SK-N-SH (cell line): ENCODE results near the gene NTRK3. TPM values are rescaled to one million over a fixed set of nuclear protein-coding genes. Genes with fewer than 3 reads are reported as not detected.

ENCODE experiments used
- CTCF ChIA-PET: fragments of 300-600, 350-600 bp; formaldehyde crosslinking; extraction: SDS; loops from one replicate; lab custom pipeline; 2021; lab: Yijun Ruan, JAX
- POLR2A ChIA-PET: fragments of 350-600 bp; sonication (Branson Sonifier 250); formaldehyde crosslinking; extraction: SDS; loops from one replicate; lab custom pipeline; 2020; ENCODE audit warnings: antibody characterized with exemption, inconsistent platforms; lab: Yijun Ruan, JAX
- DNase-seq: peaks from one replicate; pipeline ENCODE4 v3.0.0; 2012
- H2AFZ ChIP-seq: fragments of 200-600 bp; sonication (generic); 2 replicates; pipeline ENCODE4 v1.8.1; 2016; ENCODE audit warnings: antibody characterized with exemption, mild to moderate bottlenecking, low read depth
- H3F3A ChIP-seq: fragments of 200-600 bp; sonication (generic); replicated peaks from 2 replicates; pipeline ENCODE3; 2016; ENCODE audit warnings: antibody characterized with exemption, mild to moderate bottlenecking; ENCODE audit not compliant: insufficient read depth
- H3K27ac ChIP-seq, 2 experiments: fragments of 200-500 bp in 1 of 2; fragments of 200-600 bp in 1 of 2; sonication (Bioruptor generic) in 1 of 2; sonication (generic), shearing (Covaris generic) in 1 of 2; 2 replicates each; pipeline versions ENCODE4 v1.5.1 to v1.6.1; 2014 to 2016; ENCODE audit warnings: low read depth in 2 of 2, inconsistent platforms in 1 of 2, low read length in 1 of 2, mild to moderate bottlenecking in 1 of 2, mixed read lengths in 1 of 2
- H3K27me3 ChIP-seq: fragments of 200-600 bp; sonication (generic), shearing (Covaris generic); 2 replicates; pipeline ENCODE4 v1.6.1; 2016; ENCODE audit warnings: mixed run types; ENCODE audit not compliant: insufficient read depth
- H3K36me3 ChIP-seq, 2 experiments: fragments of 200-500 bp in 1 of 2; fragments of 200-600 bp in 1 of 2; sonication (Bioruptor generic) in 1 of 2; sonication (generic) in 1 of 2; replicated peaks in 1 of 2; 2 replicates each; pipeline versions ENCODE3 to v1.5.1; 2014 to 2016; ENCODE audit warnings: low read length in 1 of 2, mild to moderate bottlenecking in 1 of 2; ENCODE audit not compliant: insufficient read depth in 2 of 2, control insufficient read depth in 1 of 2
- H3K4me1 ChIP-seq, 2 experiments: fragments of 200-500 bp in 1 of 2; fragments of 200-600 bp in 1 of 2; sonication (Bioruptor generic) in 1 of 2; sonication (generic), shearing (Covaris generic) in 1 of 2; 2 replicates each; pipeline versions ENCODE4 v1.5.1 to v1.6.1; 2014 to 2016; ENCODE audit warnings: low read depth in 1 of 2, low read length in 1 of 2, mixed run types in 1 of 2; ENCODE audit not compliant: insufficient read depth in 2 of 2, control insufficient read depth in 1 of 2
- H3K4me2 ChIP-seq: fragments of 200-600 bp; sonication (generic), shearing (Covaris generic); 2 replicates; pipeline ENCODE4 v1.6.1; 2017; ENCODE audit warnings: mixed run types
- H3K4me3 ChIP-seq, 2 experiments: fragments of 200-500 bp in 1 of 2; fragments of 200-600 bp in 1 of 2; sonication (Bioruptor generic) in 1 of 2; sonication (generic), shearing (Covaris generic) in 1 of 2; 2 replicates each; pipeline versions ENCODE4 v1.5.1 to v1.8.1; 2014 to 2016; ENCODE audit warnings: low read depth in 2 of 2, inconsistent platforms in 1 of 2, low read length in 1 of 2, mild to moderate bottlenecking in 1 of 2, mixed read lengths in 1 of 2, moderate library complexity in 1 of 2
- H3K79me2 ChIP-seq: fragments of 200-600 bp; sonication (generic); 2 replicates; pipeline ENCODE4 v1.8.1; 2017; ENCODE audit warnings: mild to moderate bottlenecking; ENCODE audit not compliant: insufficient read depth
- H3K9ac ChIP-seq: fragments of 200-600 bp; sonication (generic); 2 replicates; pipeline ENCODE4 v1.6.1; 2017; ENCODE audit warnings: mixed run types
- H3K9me2 ChIP-seq: fragments of 200-600 bp; sonication (generic); 2 replicates; pipeline ENCODE4 v1.6.1; 2017; ENCODE audit warnings: mixed run types
- H3K9me3 ChIP-seq: fragments of 200-600 bp; sonication (generic); 2 replicates; pipeline ENCODE4 v1.6.1; 2017; ENCODE audit warnings: mixed run types, mild to moderate bottlenecking, moderate library complexity
- H4K20me1 ChIP-seq: fragments of 200-600 bp; sonication (generic); 2 replicates; pipeline ENCODE4 v1.6.1; 2017; ENCODE audit warnings: mild to moderate bottlenecking, mixed run types; ENCODE audit not compliant: insufficient read depth
- ELF1 ChIP-seq: IDR thresholded peaks from 2 replicates; pipeline ENCODE4 v1.4.0; 2012
- EP300 ChIP-seq, 2 experiments: IDR thresholded peaks; 2 replicates each; pipeline versions ENCODE4 v1.4.0 to v1.6.1; 2012; ENCODE audit warnings: borderline replicate concordance in 1 of 2, low read depth in 1 of 2, low read length in 1 of 2
- EZH2phosphoT487 ChIP-seq: fragments of 200-600 bp; sonication (generic); IDR thresholded peaks from 2 replicates; pipeline ENCODE4 v1.6.1; 2017; ENCODE audit warnings: low read depth, mixed run types, mild to moderate bottlenecking, antibody characterized with exemption, moderate library complexity, borderline replicate concordance
- FOXJ3 ChIP-seq: sonication (generic); formaldehyde crosslinking; IDR thresholded peaks from 2 replicates; pipeline ENCODE4 v1.5.1; 2020; ENCODE audit warnings: mild to moderate bottlenecking, missing genetic modification reagents
- FOXM1 ChIP-seq: IDR thresholded peaks from 2 replicates; pipeline ENCODE4 v1.4.0; 2012; ENCODE audit warnings: low read depth, mild to moderate bottlenecking
- GABPA ChIP-seq: IDR thresholded peaks from 2 replicates; pipeline ENCODE4 v1.4.0; 2012; ENCODE audit warnings: low read depth, mild to moderate bottlenecking
- JUND ChIP-seq: IDR thresholded peaks from 2 replicates; pipeline ENCODE4 v1.4.0; 2012
- MXI1 ChIP-seq: IDR thresholded peaks from 2 replicates; pipeline ENCODE4 v1.6.1; 2012; ENCODE audit warnings: mild to moderate bottlenecking, low read depth, low read length, improper control_type of control experiment
- NFIC ChIP-seq: IDR thresholded peaks from 2 replicates; pipeline ENCODE4 v1.4.0; 2012; ENCODE audit warnings: borderline replicate concordance
- NRF1 ChIP-seq: IDR thresholded peaks from 2 replicates; pipeline ENCODE4 v1.6.1; 2012; ENCODE audit warnings: low read depth, mild to moderate bottlenecking, low read length
- RAD21 ChIP-seq: IDR thresholded peaks from 2 replicates; pipeline ENCODE4 v1.6.1; 2012; ENCODE audit warnings: mild to moderate bottlenecking, low read length
- SMC3 ChIP-seq: IDR thresholded peaks from 2 replicates; pipeline ENCODE4 v1.6.1; 2012; ENCODE audit warnings: low read depth, low read length, improper control_type of control experiment
- TCF12 ChIP-seq: IDR thresholded peaks from 2 replicates; pipeline ENCODE4 v1.4.0; 2012
- WGBS: methylation state at CpG from one replicate; pipeline ENCODE4 v1.1.6; 2017; ENCODE audit warnings: low lambda C conversion rate; 5-methylcytosine and 5-hydroxymethylcytosine counted together
- polyA plus RNA-seq, 3 experiments: library from polyadenylated mRNA; depleted of rRNA; stranded (reverse); fragments of >200 nt; gene quantifications; 2 replicates each; pipeline ENCODE4 v1.2.3, GENCODE V29; 2012
- TF ChIP-seq, protein P1 (sequence below): IDR thresholded peaks from 2 replicates; pipeline ENCODE4 v1.4.0; 2012; ENCODE audit warnings: low read depth, borderline replicate concordance
- TF ChIP-seq, protein P2 (sequence below): fragments of 200-600 bp; sonication (generic); IDR thresholded peaks from 2 replicates; pipeline ENCODE4 v1.6.1; 2017; ENCODE audit warnings: antibody characterized with exemption, mild to moderate bottlenecking, moderate library complexity
- TF ChIP-seq, protein P3 (sequence below): fragments of 150-350 bp; IDR thresholded peaks from 2 replicates; pipeline ENCODE4 v1.6.1; 2017; ENCODE audit warnings: antibody characterized with exemption, low read length, low read depth, borderline replicate concordance

NTRK3 gene
- polyA plus RNA-seq, 1 of the 3 experiments (the other 2 are of a cell fraction), result 2.6 TPM

DNA sequence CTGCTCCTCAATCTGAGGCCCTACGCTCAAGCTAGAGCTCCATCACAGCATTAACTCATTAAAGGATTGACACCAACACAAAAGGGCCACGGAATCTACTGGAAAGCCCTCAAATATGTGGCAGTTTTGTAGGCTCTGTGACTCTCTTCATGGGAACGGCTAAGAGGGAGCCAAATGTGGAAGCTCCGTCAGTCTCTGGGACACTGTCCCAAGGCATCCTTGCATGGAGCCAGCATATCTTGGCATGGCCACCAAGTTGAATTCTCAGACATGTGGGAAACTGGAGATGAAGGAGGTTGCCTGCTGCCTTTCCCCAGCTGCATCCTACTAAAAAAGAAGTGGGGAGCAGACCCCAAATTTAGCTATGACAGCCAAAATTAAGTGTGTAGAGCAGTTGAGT, 296.9 kb downstream of the NTRK3 start:
- Histone ChIP-seq H3K9ac (no peak overlapping the region), H3K79me2 (no peaks in the 10 kb centered on the region), H3K9me3 (no peaks in the 10 kb centered on the region), H3K4me1 (peaks cover 5 to 6% of the 10 kb centered on the region in 2 experiments; a peak in 2 of 4 replicates), H3K9me2 (no peaks in the 10 kb centered on the region), H3K4me3 (no peak overlapping the region), H2AFZ (no peak overlapping the region), H3K36me3 (no peaks in the 10 kb centered on the region), H3F3A (no peaks in the 10 kb centered on the region), H3K27me3 (no peaks in the 10 kb centered on the region), H3K27ac (no peak overlapping the region), H4K20me1 (no peaks in the 10 kb centered on the region), H3K4me2 (no peak overlapping the region)
- DNase-seq, result no peak
- TF ChIP-seq ELF1, result no peak
- no peak for TF ChIP-seq TCF12
- no peak for TF ChIP-seq EP300 (IDR thresholded peaks at IDR 0.05; ENCODE audit: borderline replicate concordance in 1 of 2, low read depth in 1 of 2, low read length in 1 of 2)
- no peak for TF ChIP-seq NFIC
- no peak for TF ChIP-seq JUND
- no peak for TF ChIP-seq EZH2phosphoT487
- TF ChIP-seq, protein P1, sequence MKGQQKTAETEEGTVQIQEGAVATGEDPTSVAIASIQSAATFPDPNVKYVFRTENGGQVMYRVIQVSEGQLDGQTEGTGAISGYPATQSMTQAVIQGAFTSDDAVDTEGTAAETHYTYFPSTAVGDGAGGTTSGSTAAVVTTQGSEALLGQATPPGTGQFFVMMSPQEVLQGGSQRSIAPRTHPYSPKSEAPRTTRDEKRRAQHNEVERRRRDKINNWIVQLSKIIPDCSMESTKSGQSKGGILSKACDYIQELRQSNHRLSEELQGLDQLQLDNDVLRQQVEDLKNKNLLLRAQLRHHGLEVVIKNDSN, result no peak
- no peak for TF ChIP-seq NRF1
- no peak for TF ChIP-seq FOXM1
- TF ChIP-seq MXI1, result no peak
- TF ChIP-seq, protein P2, sequence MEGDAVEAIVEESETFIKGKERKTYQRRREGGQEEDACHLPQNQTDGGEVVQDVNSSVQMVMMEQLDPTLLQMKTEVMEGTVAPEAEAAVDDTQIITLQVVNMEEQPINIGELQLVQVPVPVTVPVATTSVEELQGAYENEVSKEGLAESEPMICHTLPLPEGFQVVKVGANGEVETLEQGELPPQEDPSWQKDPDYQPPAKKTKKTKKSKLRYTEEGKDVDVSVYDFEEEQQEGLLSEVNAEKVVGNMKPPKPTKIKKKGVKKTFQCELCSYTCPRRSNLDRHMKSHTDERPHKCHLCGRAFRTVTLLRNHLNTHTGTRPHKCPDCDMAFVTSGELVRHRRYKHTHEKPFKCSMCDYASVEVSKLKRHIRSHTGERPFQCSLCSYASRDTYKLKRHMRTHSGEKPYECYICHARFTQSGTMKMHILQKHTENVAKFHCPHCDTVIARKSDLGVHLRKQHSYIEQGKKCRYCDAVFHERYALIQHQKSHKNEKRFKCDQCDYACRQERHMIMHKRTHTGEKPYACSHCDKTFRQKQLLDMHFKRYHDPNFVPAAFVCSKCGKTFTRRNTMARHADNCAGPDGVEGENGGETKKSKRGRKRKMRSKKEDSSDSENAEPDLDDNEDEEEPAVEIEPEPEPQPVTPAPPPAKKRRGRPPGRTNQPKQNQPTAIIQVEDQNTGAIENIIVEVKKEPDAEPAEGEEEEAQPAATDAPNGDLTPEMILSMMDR, result no peak
- no peak for TF ChIP-seq SMC3
- TF ChIP-seq, protein P3, sequence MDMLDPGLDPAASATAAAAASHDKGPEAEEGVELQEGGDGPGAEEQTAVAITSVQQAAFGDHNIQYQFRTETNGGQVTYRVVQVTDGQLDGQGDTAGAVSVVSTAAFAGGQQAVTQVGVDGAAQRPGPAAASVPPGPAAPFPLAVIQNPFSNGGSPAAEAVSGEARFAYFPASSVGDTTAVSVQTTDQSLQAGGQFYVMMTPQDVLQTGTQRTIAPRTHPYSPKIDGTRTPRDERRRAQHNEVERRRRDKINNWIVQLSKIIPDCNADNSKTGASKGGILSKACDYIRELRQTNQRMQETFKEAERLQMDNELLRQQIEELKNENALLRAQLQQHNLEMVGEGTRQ, result no peak
- TF ChIP-seq GABPA, result no peak
- ChIA-PET CTCF (interaction anchor here (0.8 kb wide), 2 partner anchors 12 to 15 kb away, joined by 3 to 5 read pairs; no protein-coding TSS in a partner anchor), POLR2A (no interaction called here)
- WGBS, result 25% methylated on average over 2 of the region's 4 CpGs

DNA sequence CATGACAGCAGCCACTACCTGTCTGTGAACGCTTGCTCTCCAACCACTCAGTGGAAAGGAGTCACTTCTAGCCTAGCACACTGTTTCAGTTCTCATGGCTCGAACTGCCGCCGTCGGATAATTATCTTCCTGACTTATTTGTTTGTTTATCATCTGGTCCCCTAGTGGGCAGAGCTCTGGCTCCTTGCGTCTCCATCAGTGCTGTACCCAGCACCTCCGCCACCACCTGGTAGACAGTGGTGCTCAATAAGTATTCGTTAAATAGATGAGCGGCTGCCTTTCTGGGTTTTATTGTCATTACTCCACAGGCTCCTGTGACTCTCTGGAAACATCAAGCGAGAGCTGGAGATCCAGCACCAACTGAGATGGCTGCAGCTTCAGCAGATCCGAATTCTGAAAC, 297.5 kb downstream of the NTRK3 start:
- no peaks in the 10 kb centered on the region for H3K79me2 ChIP-seq
- no peak overlapping the region for H3K4me2 ChIP-seq
- DNase-seq, result no peak
- no peak overlapping the region for H3K4me3 ChIP-seq
- no peaks in the 10 kb centered on the region for H4K20me1 ChIP-seq
- ChIA-PET CTCF (interaction anchor here (0.7 to 1.4 kb wide), 4 partner anchors 11 to 1754 kb away, joined by 3 to 5 read pairs (median 3); no protein-coding TSS in a partner anchor), POLR2A (no interaction called here)
- no peaks in the 10 kb centered on the region for H3K36me3 ChIP-seq
- H3K4me1 ChIP-seq, result peaks cover 5 to 6% of the 10 kb centered on the region in 2 experiments; a peak in 2 of 4 replicates
- no peaks in the 10 kb centered on the region for H3F3A ChIP-seq
- no peak overlapping the region for H3K27ac ChIP-seq
- no peak overlapping the region for H2AFZ ChIP-seq
- no peak overlapping the region for H3K9ac ChIP-seq
- no peaks in the 10 kb centered on the region for H3K9me3 ChIP-seq
- no peaks in the 10 kb centered on the region for H3K9me2 ChIP-seq
- WGBS, result 59% methylated on average over 11 of the region's 11 CpGs
- no peaks in the 10 kb centered on the region for H3K27me3 ChIP-seq
- TF ChIP-seq SMC3, result peak; percentile 21; the same call in 1 of the 2 replicates
- peak; percentile 37; the same call in 1 of the 2 replicates for TF ChIP-seq RAD21
- no peak for TF ChIP-seq FOXJ3 (CRISPR knock-in tag)
